EH (cell line): Measurements from ENCODE around the gene TGOLN2.

Experiments
- DNase-seq: peaks from one replicate; pipeline ENCODE4 v3.0.0-alpha.2; 2015; ENCODE audit warnings: low read depth

The TGOLN2 gene

GRCh38 chr2:85308896-85309555, 18.8 kb downstream of the TGOLN2 start:
- peak; percentile 51 for DNase-seq

GRCh38 chr2:85308201-85308600, 19.6 kb downstream of the TGOLN2 start:
- no peak for DNase-seq

- no peak for DNase-seq
Observed at GRCh38 chr2:85307527-85307897, 20.3 kb downstream of the TGOLN2 start.

- no peak for DNase-seq
Observed at GRCh38 chr2:85303780-85304531, 23.8 kb downstream of the TGOLN2 start.

GRCh38 chr2:85302121-85302520, 25.7 kb downstream of the TGOLN2 start:
- no peak for DNase-seq

GRCh38 chr2:85291425-85292023, 36.3 kb downstream of the TGOLN2 start:
- no peak for DNase-seq

- DNase-seq, result peak; percentile 77
Observed at GRCh38 chr2:85288244-85288725, 39.5 kb downstream of the TGOLN2 start.

- DNase-seq, result no peak
Observed at GRCh38 chr2:85287721-85288120, 40.1 kb downstream of the TGOLN2 start.

- no peak for DNase-seq
Observed at GRCh38 chr2:85286918-85287317, 40.9 kb downstream of the TGOLN2 start.

GRCh38 chr2:85283641-85284040, 44.1 kb downstream of the TGOLN2 start:
- DNase-seq, result no peak

- no peak for DNase-seq
Observed at GRCh38 chr2:85282914-85283313, 44.9 kb downstream of the TGOLN2 start.

GRCh38 chr2:85281553-85281952, 46.2 kb downstream of the TGOLN2 start:
- no peak for DNase-seq

- peak; percentile 91 for DNase-seq
Observed at GRCh38 chr2:85278361-85278760, 49.4 kb downstream of the TGOLN2 start.

- peak; percentile 98 for DNase-seq
Observed at GRCh38 chr2:85277416-85278158, 50.2 kb downstream of the TGOLN2 start.

GRCh38 chr2:85276571-85277118, 51.1 kb downstream of the TGOLN2 start:
- no peak for DNase-seq

GRCh38 chr2:85275984-85276540, 51.7 kb downstream of the TGOLN2 start:
- no peak for DNase-seq

GRCh38 chr2:85273738-85274731, 53.8 kb downstream of the TGOLN2 start:
- DNase-seq, result peak; percentile 86

- DNase-seq, result no peak
Observed at GRCh38 chr2:85272357-85272756, 55.4 kb downstream of the TGOLN2 start.

- DNase-seq, result no peak
Observed at GRCh38 chr2:85269959-85270358, 57.8 kb downstream of the TGOLN2 start.
